Fibroblast of lung (primary cell): ENCODE data around the gene GCM1. TPM values are rescaled to one million over a fixed set of nuclear protein-coding genes. Genes with fewer than 3 reads are reported as not detected.
A peak's percentile ranks its signal among the peaks of the same experiment; 100 is the strongest.

Experiments used
- DNase-seq, 2 donors: peaks; one replicate each; pipeline versions ENCODE4 v3.0.0 to v3.0.0-alpha.2; 2010; ENCODE audit warnings: low read depth in 2 of 2
- H2AFZ ChIP-seq: 2 replicates; pipeline ENCODE4 v1.5.1; 2012; ENCODE audit warnings: low read length, control low read depth, inconsistent platforms
- H3K27ac ChIP-seq: 2 replicates; pipeline ENCODE4 v1.5.1; 2011; ENCODE audit warnings: low read length, control low read depth; ENCODE audit not compliant: insufficient read depth
- H3K27me3 ChIP-seq: 2 replicates; pipeline ENCODE4 v1.5.1; 2011; ENCODE audit warnings: mild to moderate bottlenecking, low read length; ENCODE audit not compliant: control insufficient read depth, insufficient read depth
- H3K36me3 ChIP-seq: 2 replicates; pipeline ENCODE4 v1.5.1; 2011; ENCODE audit warnings: low read length; ENCODE audit not compliant: control insufficient read depth, insufficient read depth
- H3K4me1 ChIP-seq: 2 replicates; pipeline ENCODE4 v1.5.1; 2011; ENCODE audit warnings: low read length; ENCODE audit not compliant: control insufficient read depth, insufficient read depth; ENCODE audit errors: extremely low read depth
- H3K4me2 ChIP-seq: 2 replicates; pipeline ENCODE4 v1.5.1; 2011; ENCODE audit warnings: low read length, control low read depth; ENCODE audit not compliant: insufficient read depth; ENCODE audit errors: extremely low read depth
- H3K4me3 ChIP-seq, 4 experiments: fragments of 200-600 bp in 1 of 4; sonication (generic) in 1 of 4; replicated peaks in 1 of 4; 2 replicates each; pipeline ENCODE4 v1.5.1; 2011 to 2016; ENCODE audit warnings: low read length in 4 of 4, low read depth in 3 of 4, mild to moderate bottlenecking in 3 of 4, control low read depth in 2 of 4, inconsistent platforms in 1 of 4, mixed read lengths in 1 of 4; ENCODE audit not compliant: insufficient read depth in 1 of 4; ENCODE audit errors: control extremely low read depth in 1 of 4
- H3K79me2 ChIP-seq: 2 replicates; pipeline ENCODE4 v1.5.1; 2012; ENCODE audit warnings: mild to moderate bottlenecking, low read length, inconsistent platforms; ENCODE audit not compliant: control insufficient read depth, insufficient read depth
- H3K9ac ChIP-seq: 2 replicates; pipeline ENCODE4 v1.5.1; 2011; ENCODE audit warnings: mild to moderate bottlenecking, low read length, control low read depth; ENCODE audit not compliant: insufficient read depth
- H3K9me3 ChIP-seq: 2 replicates; pipeline ENCODE4 v1.5.1; 2012; ENCODE audit warnings: low read depth, low read length; ENCODE audit not compliant: control insufficient read depth, insufficient read depth
- H4K20me1 ChIP-seq: 2 replicates; pipeline ENCODE4 v1.5.1; 2011; ENCODE audit warnings: low read length; ENCODE audit not compliant: control insufficient read depth, insufficient read depth; ENCODE audit errors: extremely low read depth
- CTCF ChIP-seq, 2 donors: IDR thresholded peaks in 1 of 2; conservative IDR thresholded peaks in 1 of 2; 1 replicate in 1 of 2; 2 replicates in 1 of 2; pipeline ENCODE4 v1.5.1; 2011 to 2012; ENCODE audit warnings: low read length in 2 of 2, control low read depth in 1 of 2, inconsistent platforms in 1 of 2, low read depth in 1 of 2, mild to moderate bottlenecking in 1 of 2
- EZH2 ChIP-seq: IDR thresholded peaks from 2 replicates; pipeline ENCODE4 v1.5.1; 2012; ENCODE audit warnings: low read length, control low read depth, mild to moderate bottlenecking; ENCODE audit errors: missing control alignments
- polyA plus RNA-seq, 2 donors: library from polyadenylated mRNA; depleted of rRNA in 1 of 2; stranded (reverse) in 1 of 2; unstranded in 1 of 2; fragments of >200 nt; gene quantifications; 2 replicates each; pipeline ENCODE4 v1.2.1, GENCODE V29; 2011 to 2012; ENCODE audit warnings: missing spikeins in 1 of 2
- total RNA-seq: library from RNA; depleted of rRNA; stranded (reverse); fragments of >200 nt; gene quantifications from 2 replicates; pipeline ENCODE4 v1.2.1, GENCODE V29; 2014

GCM1 gene
- total and polyA plus RNA-seq, 2 donors (not counting 1 experiment from before 2014, with no cell fraction given) = not detected

DNA sequence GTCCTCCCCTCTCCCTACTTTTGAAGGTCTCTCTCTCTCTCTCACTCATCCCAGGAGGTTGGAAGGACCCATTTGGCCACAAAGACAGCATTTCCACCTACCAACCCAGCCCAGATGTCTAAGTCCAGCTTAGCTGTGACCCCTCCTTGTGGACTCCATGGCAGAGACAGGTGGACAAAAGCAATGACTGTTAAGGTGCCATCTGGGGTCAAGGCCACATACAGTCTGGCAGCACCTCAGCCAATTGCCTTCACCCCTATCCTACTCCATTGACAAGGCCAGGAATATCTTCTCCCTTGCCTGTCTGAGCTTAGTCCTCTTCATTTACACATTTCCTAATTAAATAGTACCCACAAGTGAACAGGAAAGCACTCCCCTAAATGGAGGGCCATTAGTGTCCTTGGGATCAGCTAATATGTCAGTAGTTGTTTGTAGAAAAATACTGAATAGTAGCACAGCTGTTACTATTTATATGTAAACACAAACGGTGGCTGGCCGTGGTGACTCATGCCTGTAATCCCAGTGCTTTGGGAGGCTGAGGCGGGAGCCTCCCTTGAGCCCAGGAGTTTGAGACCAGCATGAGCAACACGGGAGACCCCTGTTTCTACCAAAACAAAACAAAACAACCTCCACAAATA is 28.8 kb downstream of the GCM1 start:
- H3K27ac ChIP-seq = no peak overlapping the region
- H4K20me1 ChIP-seq = no peaks in the 10 kb centered on the region
- no peak overlapping the region for H3K4me2 ChIP-seq
- H3K36me3 ChIP-seq = no peaks in the 10 kb centered on the region
- TF ChIP-seq EZH2 (no peak), CTCF (conservative IDR thresholded peaks at IDR 0.05 in 1 of 2, IDR thresholded peaks at IDR 0.05 in 1 of 2; ENCODE audit: low read depth in 1 of 2, low read length in 2 of 2) (no peak)
- no peak overlapping the region for H2AFZ ChIP-seq
- DNase-seq = peak; percentile 32 to 65
- no peaks in the 10 kb centered on the region for H3K4me1 ChIP-seq
- no peak overlapping the region for H3K9ac ChIP-seq
- H3K27me3 ChIP-seq = no peaks in the 10 kb centered on the region
- no peaks in the 10 kb centered on the region for H3K79me2 ChIP-seq
- no peak overlapping the region for H3K4me3 ChIP-seq
- no peaks in the 10 kb centered on the region for H3K9me3 ChIP-seq

DNA sequence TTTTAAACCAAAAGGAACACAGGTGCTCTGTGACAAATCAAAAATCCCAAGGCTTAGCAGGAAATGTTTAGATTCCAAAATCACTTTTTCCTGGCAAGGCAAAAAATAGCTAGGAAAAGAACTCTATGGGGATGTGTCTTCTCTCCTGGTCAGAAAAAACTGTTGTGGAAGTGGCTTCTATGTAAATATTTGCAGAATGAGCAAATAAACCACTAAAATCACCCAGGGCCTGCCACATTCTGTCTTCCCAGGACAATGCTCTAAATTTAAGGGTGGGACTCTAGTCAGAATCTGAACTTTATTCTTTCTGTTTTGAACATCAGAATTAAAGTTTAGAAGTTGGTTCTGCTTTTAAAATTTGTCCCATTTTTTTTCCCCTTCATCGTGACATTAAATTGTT is 29.3 kb downstream of the GCM1 start:
- no peaks in the 10 kb centered on the region for H4K20me1 ChIP-seq
- no peak overlapping the region for H2AFZ ChIP-seq
- H3K9ac ChIP-seq = no peak overlapping the region
- H3K4me1 ChIP-seq = no peaks in the 10 kb centered on the region
- no peaks in the 10 kb centered on the region for H3K79me2 ChIP-seq
- DNase-seq = peak in 1 of 2 donors; percentile 11
- no peak overlapping the region for H3K4me2 ChIP-seq
- no peak for TF ChIP-seq EZH2
- no peak for TF ChIP-seq CTCF (conservative IDR thresholded peaks at IDR 0.05 in 1 of 2, IDR thresholded peaks at IDR 0.05 in 1 of 2; ENCODE audit: low read depth in 1 of 2, low read length in 2 of 2)
- H3K4me3 ChIP-seq = no peak overlapping the region
- no peaks in the 10 kb centered on the region for H3K27me3 ChIP-seq
- H3K27ac ChIP-seq = no peak overlapping the region
- H3K9me3 ChIP-seq = no peaks in the 10 kb centered on the region
- no peaks in the 10 kb centered on the region for H3K36me3 ChIP-seq

GRCh38 chr6:53115741-53116140 is 32.9 kb downstream of the GCM1 start:
- Histone ChIP-seq H3K4me3 (no peak overlapping the region), H3K4me1 (no peaks in the 10 kb centered on the region), H4K20me1 (no peaks in the 10 kb centered on the region), H2AFZ (no peak overlapping the region), H3K27ac (no peak overlapping the region), H3K27me3 (no peaks in the 10 kb centered on the region), H3K9ac (no peak overlapping the region), H3K9me3 (no peaks in the 10 kb centered on the region), H3K4me2 (no peak overlapping the region), H3K79me2 (no peaks in the 10 kb centered on the region), H3K36me3 (no peaks in the 10 kb centered on the region)
- TF ChIP-seq EZH2 (no peak), CTCF (conservative IDR thresholded peaks at IDR 0.05 in 1 of 2, IDR thresholded peaks at IDR 0.05 in 1 of 2; ENCODE audit: low read depth in 1 of 2, low read length in 2 of 2) (no peak)
- DNase-seq = no peak
